SU-DHL-6 (cell line): ENCODE measurements around the gene LCP1.

Experiments used
- EZH2phosphoT487 ChIP-seq: fragments of 200-600 bp; sonication (generic), shearing (Covaris generic); conservative IDR thresholded peaks from 2 replicates; pipeline ENCODE4 v1.6.1; 2018; ENCODE audit warnings: mild to moderate bottlenecking, antibody characterized with exemption, low read length, moderate library complexity, mixed read lengths
- TF ChIP-seq, protein P1 (sequence below): fragments of 200-600 bp; sonication (generic); IDR thresholded peaks from one replicate; pipeline ENCODE4 v1.5.1; 2017; ENCODE audit warnings: antibody characterized with exemption, mild to moderate bottlenecking, low read length, moderate library complexity; ENCODE audit not compliant: insufficient read depth, poor library complexity, severe bottlenecking

- TF ChIP-seq, protein P1, sequence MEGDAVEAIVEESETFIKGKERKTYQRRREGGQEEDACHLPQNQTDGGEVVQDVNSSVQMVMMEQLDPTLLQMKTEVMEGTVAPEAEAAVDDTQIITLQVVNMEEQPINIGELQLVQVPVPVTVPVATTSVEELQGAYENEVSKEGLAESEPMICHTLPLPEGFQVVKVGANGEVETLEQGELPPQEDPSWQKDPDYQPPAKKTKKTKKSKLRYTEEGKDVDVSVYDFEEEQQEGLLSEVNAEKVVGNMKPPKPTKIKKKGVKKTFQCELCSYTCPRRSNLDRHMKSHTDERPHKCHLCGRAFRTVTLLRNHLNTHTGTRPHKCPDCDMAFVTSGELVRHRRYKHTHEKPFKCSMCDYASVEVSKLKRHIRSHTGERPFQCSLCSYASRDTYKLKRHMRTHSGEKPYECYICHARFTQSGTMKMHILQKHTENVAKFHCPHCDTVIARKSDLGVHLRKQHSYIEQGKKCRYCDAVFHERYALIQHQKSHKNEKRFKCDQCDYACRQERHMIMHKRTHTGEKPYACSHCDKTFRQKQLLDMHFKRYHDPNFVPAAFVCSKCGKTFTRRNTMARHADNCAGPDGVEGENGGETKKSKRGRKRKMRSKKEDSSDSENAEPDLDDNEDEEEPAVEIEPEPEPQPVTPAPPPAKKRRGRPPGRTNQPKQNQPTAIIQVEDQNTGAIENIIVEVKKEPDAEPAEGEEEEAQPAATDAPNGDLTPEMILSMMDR, result no peak
- no peak for TF ChIP-seq EZH2phosphoT487
These were observed 3.2 kb downstream of the LCP1 start for GRCh38 chr13:46178821-46179220.
